Pulmonary artery endothelial cell (primary cell): ENCODE measurements around the gene PQBP1. TPM values are rescaled to one million over a fixed set of nuclear protein-coding genes. Genes with fewer than 3 reads are reported as not detected.

Experiments used
- DNase-seq: peaks from one replicate; pipeline ENCODE4 v3.0.0-alpha.2; 2011; ENCODE audit warnings: low read depth, low spot score
- total RNA-seq: library from RNA; depleted of rRNA; stranded (reverse); fragments of >200 nt; gene quantifications from 2 replicates; pipeline ENCODE4 v1.2.3, GENCODE V29; 2014

Gene PQBP1
- total RNA-seq, 1 donor from 2014 or later = 105 TPM

GRCh38 chrX:48923771-48924170 is 26.0 kb downstream of the PQBP1 start:
- no peak for DNase-seq

GRCh38 chrX:48924270-48924669 is 26.5 kb downstream of the PQBP1 start:
- DNase-seq = no peak

GRCh38 chrX:48927123-48927522 is 29.4 kb downstream of the PQBP1 start:
- no peak for DNase-seq

GRCh38 chrX:48927736-48928382 is 30.1 kb downstream of the PQBP1 start:
- DNase-seq = no peak

DNA sequence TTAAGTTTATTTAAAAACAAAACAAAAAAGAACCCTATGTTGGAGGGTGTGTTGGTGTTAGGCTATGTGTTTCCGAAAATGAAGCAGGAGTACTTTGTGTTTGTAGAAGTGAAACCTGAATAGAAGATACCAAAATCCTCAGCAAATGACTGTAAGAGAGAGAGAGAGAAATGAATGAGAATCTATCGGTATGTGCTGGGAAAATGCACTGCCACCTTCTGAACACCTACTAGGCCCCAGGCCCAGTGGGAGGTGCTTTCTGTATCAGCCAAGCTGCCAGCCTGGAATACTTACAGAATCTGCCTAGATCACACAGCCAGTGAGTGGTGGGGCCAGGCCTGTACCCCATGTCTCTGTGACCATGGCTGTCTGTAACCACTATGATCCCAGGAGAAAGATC is 36.0 kb downstream of the PQBP1 start:
- DNase-seq = no peak

DNA sequence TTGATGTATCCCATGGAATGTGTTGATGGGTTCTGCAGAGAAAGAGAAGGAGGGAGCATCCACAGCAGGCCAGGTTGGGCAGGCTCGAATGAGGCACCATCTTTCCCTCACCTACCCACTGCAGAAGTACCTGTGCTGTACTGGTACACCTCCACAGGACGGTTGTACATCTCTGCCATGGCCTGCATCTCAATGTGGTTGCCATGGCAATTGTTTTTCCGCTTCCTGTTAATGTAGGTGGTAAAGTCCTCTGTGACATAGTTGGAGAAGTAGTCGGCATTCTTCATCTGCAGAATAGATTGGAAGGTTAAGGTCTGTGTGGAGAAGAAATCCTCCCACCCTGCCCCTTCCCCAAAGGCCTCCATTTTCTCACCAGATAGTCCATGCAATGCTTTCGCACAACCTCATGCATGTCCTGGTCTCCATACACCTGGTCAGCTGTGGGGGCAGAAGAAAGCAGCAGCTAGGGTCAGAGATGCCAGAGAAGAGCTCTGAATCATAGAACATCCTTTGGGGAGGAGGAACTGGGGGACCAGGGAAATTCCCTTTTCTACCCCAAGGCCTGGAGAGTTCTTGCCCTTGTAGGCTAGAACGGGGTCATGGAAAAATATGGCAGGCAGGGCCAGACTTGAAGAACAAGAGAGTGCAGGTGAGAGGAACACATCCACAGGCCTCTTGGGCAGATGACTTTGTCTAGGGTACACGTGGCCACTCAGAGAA is 37.0 kb downstream of the PQBP1 start:
- DNase-seq = no peak

GRCh38 chrX:48935301-48935670 is 37.6 kb downstream of the PQBP1 start:
- no peak for DNase-seq

GRCh38 chrX:48936429-48937053 is 38.8 kb downstream of the PQBP1 start:
- DNase-seq = no peak

GRCh38 chrX:48937054-48937907 is 39.6 kb downstream of the PQBP1 start:
- no peak for DNase-seq

DNA sequence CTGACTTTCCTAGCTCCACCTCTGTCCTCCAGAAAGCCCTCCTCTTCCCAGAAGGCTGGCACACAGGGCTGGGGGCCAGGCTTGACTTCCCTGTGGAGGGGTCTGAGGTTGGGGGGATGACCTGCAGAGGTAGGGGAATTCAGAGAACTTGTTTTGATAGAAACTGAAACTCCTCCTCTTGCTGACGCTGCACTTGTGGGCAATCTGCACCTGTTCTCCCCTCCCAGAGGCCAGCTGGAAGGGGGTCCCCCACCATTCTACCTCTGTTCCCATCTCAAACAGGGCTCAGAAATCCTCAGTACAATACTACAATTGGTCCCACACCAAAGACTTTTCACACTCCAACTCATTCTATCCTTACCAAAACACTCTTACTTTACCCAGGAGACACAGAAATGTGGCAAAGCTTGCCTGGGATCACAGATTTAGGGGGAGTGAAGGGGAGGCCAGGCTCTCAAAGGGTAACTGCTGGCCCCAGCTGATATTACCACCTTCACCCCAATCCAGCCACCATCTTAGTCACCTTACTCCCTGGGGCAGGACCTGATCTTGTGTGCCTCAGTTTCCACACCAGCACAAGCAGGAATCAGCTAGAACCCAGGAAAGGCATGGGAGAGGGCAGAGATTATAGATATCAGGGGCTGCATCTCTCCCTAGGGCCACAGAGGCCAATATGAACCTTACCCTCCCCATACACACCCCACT is 41.1 kb downstream of the PQBP1 start:
- no peak for DNase-seq

- no peak for DNase-seq
Measured at GRCh38 chrX:48939524-48940228, 41.9 kb downstream of the PQBP1 start.

DNA sequence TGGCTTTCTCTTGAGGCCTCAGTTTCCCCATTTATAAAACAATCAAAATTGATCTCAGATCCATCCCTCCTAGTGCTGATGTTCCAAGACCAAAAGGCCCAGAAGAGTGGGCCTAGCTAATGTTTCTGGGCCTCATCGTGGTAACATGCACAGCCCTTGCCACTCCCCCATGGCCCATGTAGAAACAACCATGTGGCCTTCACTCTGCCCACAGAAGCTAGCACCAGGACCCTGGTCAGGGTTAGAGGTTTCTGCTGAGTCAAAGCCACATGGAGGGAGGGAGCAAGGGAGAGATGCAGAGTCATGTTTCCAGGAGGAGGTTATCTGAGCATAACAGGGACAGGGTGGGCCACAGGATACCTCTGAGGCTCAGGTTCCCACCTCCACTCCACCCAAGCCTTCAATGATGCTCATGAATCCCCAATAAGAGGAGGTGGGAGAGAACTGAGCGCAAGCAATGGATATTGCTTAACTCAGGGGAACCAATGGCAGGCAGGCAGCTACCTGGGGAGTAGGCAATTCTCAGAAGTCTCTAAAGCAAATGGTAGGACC is 42.8 kb downstream of the PQBP1 start:
- DNase-seq = no peak

GRCh38 chrX:48942895-48943294 is 45.2 kb downstream of the PQBP1 start:
- no peak for DNase-seq

DNA sequence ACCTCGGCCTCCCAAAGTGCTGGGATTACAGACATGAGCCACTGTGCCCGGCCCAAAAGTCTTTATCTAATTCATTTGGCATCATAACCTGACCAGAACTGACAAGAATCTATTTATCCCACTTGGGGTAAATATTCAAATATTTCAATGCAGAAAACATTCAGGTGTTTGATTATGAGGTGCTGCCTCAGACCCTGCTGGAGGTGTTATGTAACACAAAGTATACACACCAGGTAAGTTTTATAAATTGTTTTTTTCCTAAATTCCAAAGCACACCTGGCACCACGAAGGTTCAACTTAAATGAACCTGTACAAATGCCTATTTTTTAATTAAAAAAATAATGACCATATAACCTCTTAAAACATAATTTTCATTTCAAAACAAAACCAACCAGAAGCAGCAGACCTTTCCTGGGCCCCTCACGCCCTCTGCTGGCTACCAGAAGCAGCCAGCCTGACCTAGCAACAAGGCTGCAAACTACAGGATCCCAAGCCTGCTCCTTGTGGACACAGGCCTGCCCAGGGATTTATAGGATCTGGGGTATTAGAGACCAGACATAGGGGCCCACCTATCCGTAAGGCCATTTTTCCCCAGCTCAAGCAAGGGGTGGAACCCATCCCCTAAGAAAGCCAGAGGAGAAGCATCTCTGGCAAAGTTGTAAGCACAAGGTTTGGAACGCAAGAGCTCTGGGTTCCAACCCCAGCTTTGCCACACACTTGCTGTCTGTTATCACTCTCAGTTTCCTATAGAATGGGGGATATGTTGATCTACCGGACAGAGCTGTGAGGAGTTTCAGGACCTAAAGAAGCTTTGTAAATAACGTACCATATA is 48.0 kb downstream of the PQBP1 start:
- DNase-seq = no peak

DNA sequence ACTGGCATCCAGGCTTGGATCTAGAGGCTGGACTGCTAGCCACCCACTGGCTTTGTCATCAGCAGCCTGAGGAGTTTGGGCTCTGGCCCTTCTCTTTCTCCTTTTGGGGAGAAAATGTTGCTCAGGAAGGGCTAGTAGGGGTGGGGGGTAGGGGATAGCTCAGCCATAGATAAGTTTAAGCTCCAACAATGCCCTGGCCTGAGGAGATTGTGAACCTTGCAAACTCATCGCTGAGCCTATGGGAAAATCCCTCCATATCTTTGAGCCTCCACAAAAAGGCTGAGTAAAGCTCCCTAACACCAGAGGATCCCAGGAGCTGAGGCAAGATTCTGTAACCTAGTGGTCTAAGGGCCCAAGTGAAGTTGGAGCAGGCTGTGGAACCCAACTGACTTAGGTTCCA is 50.9 kb downstream of the PQBP1 start:
- DNase-seq = no peak
